GM18498 (cell line): ENCODE data around the gene CDKAL1.
"Not testable (repeated sequence)": the region's sequence is repeated elsewhere in the genome, so short reads cannot be mapped to it uniquely, and the experiment has no call there.

Source experiments
- ATAC-seq: cut with Tn5 transposase; IDR thresholded peaks from one replicate; pipeline ENCODE4 v1.9.1; 2021; ENCODE audit warnings: mild to moderate bottlenecking, moderate library complexity; ENCODE audit not compliant: unreplicated experiment

Gene CDKAL1

GRCh38 chr6:20589266-20589665 is 55.0 kb downstream of the CDKAL1 start:
- no peak for ATAC-seq

- ATAC-seq, result not testable (repeated sequence)
These were observed 56.2 kb downstream of the CDKAL1 start for GRCh38 chr6:20590476-20590875.

DNA sequence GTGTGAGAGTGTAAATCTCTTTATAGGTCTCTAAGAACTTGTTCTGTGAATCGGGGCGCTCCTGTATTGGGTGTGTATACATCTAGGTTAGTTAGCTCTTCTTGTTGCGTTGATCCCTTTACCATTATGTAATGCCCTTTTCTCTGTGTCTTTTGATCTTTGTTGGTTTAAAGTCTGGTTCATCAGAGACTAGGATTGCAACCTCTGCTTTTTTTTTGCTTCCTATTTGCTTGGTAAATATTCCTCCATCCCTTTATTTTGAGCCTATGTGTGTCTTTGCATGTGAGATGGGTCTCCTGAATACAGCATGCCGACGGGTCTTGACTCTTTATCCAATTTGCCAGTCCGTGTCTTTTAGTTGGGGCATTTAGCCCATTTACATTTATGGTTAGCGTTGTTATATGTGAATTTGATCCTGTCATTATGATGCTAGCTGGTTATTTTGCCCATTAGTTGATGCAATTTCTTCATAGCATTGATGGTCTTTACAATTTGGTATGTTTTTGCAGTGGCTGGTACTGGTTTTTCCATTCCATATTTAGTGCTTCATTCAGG is 60.1 kb downstream of the CDKAL1 start:
- not testable (repeated sequence) for ATAC-seq

GRCh38 chr6:20599302-20600051 is 65.2 kb downstream of the CDKAL1 start:
- no peak for ATAC-seq

GRCh38 chr6:20600831-20601230 is 66.6 kb downstream of the CDKAL1 start:
- no peak for ATAC-seq

DNA sequence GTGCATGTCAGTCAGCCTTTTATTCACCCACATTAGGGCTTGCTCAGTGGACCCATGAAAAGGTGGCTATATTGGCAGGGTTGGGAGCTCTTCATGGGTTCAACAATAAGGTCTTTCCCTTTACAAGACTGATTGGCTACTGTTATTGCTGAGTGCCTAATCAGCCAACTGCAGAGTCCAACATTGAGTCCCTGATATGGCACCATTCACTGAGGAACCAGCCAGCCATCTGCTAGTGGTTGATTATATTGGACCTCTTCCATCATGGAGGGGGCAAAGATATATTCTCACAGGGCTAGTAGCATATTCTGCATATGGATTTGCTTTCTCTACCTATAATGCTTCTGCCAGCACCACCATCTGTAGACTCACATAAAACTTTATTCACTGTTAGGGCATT is 69.9 kb downstream of the CDKAL1 start:
- ATAC-seq, result no peak

GRCh38 chr6:20605061-20605460 is 70.8 kb downstream of the CDKAL1 start:
- ATAC-seq, result no peak

- ATAC-seq, result no peak
These were observed 71.3 kb downstream of the CDKAL1 start for GRCh38 chr6:20605581-20605980.

GRCh38 chr6:20606831-20607230 is 72.6 kb downstream of the CDKAL1 start:
- ATAC-seq, result no peak

- ATAC-seq, result no peak
These were observed 74.1 kb downstream of the CDKAL1 start for GRCh38 chr6:20608356-20608755.

DNA sequence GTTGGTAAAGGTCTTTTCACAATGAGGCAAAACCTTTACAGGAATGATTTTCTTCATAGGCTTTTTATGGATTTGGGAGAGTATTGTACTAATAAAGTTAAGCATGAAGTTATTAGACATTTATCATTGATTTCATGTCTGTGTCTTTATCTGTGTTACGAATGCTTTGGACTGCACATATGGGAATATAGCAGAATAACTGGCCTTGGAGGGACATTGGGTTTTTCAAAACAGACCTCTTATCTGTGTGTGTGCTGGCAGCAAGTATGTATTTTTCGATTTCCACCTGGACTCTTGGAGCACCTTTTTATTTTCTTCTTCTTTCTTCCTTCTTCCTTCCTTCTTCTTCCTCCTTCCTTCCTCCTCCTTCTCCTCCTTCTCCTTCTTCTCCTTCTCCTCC is 74.6 kb downstream of the CDKAL1 start:
- ATAC-seq, result no peak

DNA sequence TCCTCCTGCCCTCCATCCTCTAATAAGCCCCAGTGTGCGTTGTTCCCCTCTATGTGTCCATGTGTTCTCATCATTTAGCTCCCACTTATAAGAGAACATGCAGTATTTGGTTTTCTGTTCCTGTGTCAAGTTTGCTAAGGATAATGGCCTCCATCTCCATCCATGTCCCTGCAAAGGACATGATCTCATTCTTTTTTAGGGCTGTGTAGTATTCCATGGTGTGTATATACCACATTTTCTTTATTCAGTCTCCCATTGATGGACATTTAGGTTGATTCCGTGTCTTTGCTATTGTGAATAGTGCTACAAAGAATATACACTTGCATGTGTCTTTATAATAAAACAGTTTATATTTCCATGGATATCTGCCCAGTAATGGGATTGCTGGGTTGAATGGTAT is 75.7 kb downstream of the CDKAL1 start:
- not testable (repeated sequence) for ATAC-seq

DNA sequence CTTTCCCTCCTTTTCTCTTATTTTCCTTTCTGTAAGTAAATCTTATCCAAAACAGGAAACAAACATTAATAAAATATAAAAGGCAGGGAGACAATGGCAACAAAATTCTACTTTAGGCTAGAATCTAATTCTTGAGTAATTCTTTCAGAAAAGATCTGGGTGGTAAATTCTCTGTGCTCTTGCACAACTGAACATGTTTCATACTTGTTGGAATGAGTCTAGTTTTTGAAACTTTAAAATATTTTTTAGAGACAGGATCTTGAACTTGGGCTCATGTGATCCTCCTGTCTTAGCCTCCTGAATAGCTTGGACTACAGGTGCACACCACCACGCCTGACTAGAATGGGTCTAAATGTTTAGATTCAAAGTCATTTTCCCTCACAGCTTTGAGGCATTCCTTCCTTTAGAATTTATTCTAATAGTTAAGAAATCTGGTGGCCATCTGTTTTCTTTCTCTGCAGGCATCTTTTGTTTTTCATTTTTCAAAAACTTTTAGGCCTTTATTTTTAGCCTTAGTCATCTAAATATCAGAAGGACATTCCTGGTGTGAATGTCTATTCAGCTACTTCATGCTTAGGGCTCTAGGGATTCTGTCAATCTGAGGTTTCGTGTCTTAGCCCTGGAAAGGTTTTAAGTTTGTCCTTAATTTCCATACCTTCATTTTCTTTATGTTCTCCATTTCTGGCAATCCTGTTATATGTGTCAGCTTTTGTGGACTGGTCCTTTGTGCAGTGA is 76.5 kb downstream of the CDKAL1 start:
- ATAC-seq, result no peak

DNA sequence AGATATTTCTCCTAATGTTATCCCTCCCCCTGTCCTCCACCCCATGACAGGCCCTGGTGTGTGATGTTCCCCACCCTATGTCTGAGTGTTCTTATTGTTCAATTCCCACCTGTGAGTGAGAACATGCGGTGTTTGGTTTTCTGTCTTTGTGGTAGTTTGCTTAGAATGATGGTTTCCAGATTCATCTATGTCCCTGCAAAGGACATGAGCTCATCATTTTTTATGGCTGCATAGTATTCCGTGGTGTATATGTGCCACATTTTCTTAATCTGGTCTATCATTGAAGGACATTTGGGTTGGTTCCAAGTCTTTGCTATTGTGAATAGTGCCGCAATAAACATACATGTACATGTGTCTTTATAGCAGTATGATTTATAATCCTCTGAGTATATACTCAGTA is 83.3 kb downstream of the CDKAL1 start:
- ATAC-seq, result not testable (repeated sequence)

DNA sequence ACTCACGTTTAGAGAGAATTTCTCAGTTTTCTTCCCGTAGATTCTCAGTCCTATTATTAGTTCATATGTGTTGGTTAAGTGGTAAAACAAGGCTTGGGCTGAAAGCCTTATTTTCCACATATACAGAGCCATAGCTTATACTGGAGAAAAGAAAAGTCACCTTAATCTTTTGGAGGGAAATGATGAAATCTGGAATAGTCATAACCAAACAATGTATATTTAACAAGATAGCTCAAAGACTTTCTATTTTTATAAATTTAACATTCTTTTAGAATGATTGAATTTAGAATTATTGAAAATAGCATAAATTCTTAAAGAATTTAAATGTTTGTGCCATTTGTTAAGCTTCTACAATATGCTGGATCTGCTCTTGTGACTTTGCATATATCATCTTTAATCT is 85.8 kb downstream of the CDKAL1 start:
- ATAC-seq, result no peak

- ATAC-seq, result no peak
These were observed 89.5 kb downstream of the CDKAL1 start for GRCh38 chr6:20623761-20624160.

GRCh38 chr6:20626165-20626564 is 91.9 kb downstream of the CDKAL1 start:
- ATAC-seq, result no peak

- ATAC-seq, result no peak
These were observed 95.3 kb downstream of the CDKAL1 start for GRCh38 chr6:20629509-20629908.

DNA sequence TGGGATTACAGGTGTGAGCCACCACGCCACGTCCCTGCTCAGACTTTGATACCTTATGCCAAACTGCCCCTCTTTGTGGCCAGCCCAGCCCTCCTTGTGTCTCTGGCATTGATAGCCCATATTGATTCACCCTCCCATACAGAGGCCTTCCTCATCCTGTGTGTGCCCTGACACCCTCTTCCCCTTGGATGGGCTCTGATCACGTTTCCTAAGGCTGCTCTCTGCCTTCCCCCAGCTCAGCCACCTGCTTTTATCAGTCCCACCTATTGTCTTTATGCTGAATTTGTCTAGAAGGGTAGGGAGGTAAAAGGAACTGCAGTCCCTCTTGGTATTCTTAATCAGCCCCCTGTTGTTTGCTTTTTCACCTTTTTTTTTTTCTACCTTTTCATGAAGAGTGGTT is 95.9 kb downstream of the CDKAL1 start:
- ATAC-seq, result no peak

DNA sequence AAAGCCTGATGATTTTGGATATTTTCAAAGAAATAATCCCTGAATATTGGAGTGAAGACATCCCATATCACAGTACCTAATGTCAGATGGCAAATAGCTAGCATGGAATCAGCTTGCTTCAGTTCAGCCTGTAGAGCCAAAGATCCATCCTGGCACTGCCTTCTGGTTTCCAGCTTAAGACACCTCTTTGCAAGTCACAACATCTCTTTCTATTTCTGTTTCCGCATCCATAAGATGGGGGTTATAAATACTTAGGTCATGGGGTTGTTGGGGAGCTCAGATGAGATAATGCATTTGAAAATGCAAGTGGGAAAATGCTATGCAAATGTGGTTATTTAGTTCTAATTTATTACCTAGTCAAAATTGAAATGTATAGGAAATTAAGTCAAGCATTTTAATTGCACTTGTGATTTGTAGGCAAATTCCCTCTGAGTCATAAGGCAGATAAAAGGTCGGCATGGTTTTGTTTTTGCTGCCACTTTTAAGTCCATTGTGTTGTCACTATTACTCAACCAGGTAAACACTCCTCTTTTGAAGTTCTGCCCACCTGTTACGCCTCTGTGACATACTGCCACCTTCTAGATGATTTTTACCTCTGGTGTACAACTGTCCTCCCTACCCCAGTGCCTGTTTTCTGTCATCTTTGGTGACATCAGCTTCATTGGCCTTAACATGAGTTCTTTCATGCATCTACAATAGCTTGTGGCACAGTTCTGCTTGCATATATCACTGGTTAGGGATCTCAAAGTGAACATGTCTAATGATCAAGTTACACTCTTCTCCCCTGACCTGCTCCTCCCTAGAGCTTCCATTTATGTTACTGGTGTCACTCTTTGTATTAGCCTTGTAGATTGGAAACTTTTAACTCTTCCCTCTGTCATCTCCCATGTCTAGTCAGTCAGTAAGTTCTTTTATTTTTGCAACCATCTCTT is 96.6 kb downstream of the CDKAL1 start:
- ATAC-seq, result no peak

DNA sequence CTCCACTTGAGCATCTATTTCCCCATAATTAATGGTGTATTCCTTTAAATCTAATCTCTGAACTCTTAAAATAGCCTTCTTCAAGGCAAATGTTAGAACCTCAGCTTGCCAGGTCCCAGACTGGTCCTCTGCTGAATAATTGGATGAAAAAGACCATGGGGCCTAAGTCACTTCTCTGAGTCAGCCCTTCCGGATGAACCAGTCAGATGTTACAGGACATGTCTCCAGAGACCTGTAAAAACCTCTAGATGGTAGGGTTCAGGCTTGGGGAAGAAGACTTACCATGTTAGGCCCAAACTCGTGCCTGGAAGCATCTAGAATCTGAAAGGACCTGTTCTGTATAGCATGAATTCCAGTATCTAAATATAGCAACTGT is 97.3 kb downstream of the CDKAL1 start:
- no peak for ATAC-seq
